HEK293T (cell line): Measurements from ENCODE around the gene RUNDC1.

ENCODE experiments used
- CTCF ChIA-PET: fragments of 350-600 bp; formaldehyde crosslinking; extraction: SDS; loops from one replicate; lab custom pipeline; 2021; ENCODE audit warnings: antibody characterized with exemption, inconsistent platforms; lab: Yijun Ruan, JAX
- POLR2A ChIA-PET: fragments of 350-600 bp; formaldehyde crosslinking; extraction: SDS; loops from one replicate; lab custom pipeline; 2020; ENCODE audit warnings: antibody characterized with exemption, inconsistent platforms; lab: Yijun Ruan, JAX
- DNase-seq: peaks from one replicate; pipeline ENCODE4 v3.0.0; 2012; ENCODE audit warnings: mixed read lengths; ENCODE audit errors: extremely low spot score
- ARNT ChIP-seq: fragments of 450-650 bp; IDR thresholded peaks from 2 replicates; pipeline ENCODE4 v1.6.1; 2017; ENCODE audit warnings: mild to moderate bottlenecking
- BHLHE40 ChIP-seq: fragments of 450-650 bp; IDR thresholded peaks from 2 replicates; pipeline ENCODE4 v1.6.1; 2016; ENCODE audit warnings: mild to moderate bottlenecking, moderate library complexity, borderline replicate concordance
- CTBP1 ChIP-seq: fragments of 450-650 bp; IDR thresholded peaks from 2 replicates; pipeline ENCODE4 v1.6.1; 2016; ENCODE audit warnings: borderline replicate concordance
- FOXA1 ChIP-seq: fragments of 450-650 bp; IDR thresholded peaks from 2 replicates; pipeline ENCODE4 v1.6.1; 2016; ENCODE audit warnings: mild to moderate bottlenecking
- FOXK2 ChIP-seq: fragments of 450-650 bp; IDR thresholded peaks from 2 replicates; pipeline ENCODE4 v1.6.1; 2016; ENCODE audit warnings: mild to moderate bottlenecking
- FOXM1 ChIP-seq: fragments of 450-650 bp; IDR thresholded peaks from 2 replicates; pipeline ENCODE4 v1.6.1; 2017; ENCODE audit warnings: mild to moderate bottlenecking, borderline replicate concordance
- HDGF ChIP-seq: fragments of 450-650 bp; IDR thresholded peaks from 2 replicates; pipeline ENCODE4 v1.6.1; 2017; ENCODE audit warnings: antibody characterized with exemption, borderline replicate concordance
- L3MBTL2 ChIP-seq: fragments of 450-650 bp; conservative IDR thresholded peaks from 2 replicates; pipeline ENCODE4 v1.6.1; 2016; ENCODE audit warnings: mild to moderate bottlenecking
- LEF1 ChIP-seq: fragments of 450-650 bp; IDR thresholded peaks from 2 replicates; pipeline ENCODE4 v1.6.1; 2017; ENCODE audit warnings: mild to moderate bottlenecking, borderline replicate concordance
- NFRKB ChIP-seq: fragments of 450-650 bp; IDR thresholded peaks from 2 replicates; pipeline ENCODE4 v1.6.1; 2016; ENCODE audit warnings: mild to moderate bottlenecking, moderate library complexity
- PKNOX1 ChIP-seq: fragments of 450-650 bp; IDR thresholded peaks from 2 replicates; pipeline ENCODE4 v1.6.1; 2016
- SP1 ChIP-seq: fragments of 450-650 bp; IDR thresholded peaks from 2 replicates; pipeline ENCODE4 v1.6.1; 2017
- SUZ12 ChIP-seq: fragments of 450-650 bp; IDR thresholded peaks from 2 replicates; pipeline ENCODE4 v1.6.1; 2016; ENCODE audit warnings: mild to moderate bottlenecking
- TARDBP ChIP-seq: fragments of 450-650 bp; IDR thresholded peaks from 2 replicates; pipeline ENCODE4 v1.6.1; 2016
- ZNF384 ChIP-seq: fragments of 450-650 bp; IDR thresholded peaks from 2 replicates; pipeline ENCODE4 v1.6.1; 2016

RUNDC1 gene

GRCh38 chr17:42980274-42980765 lies at the start of gene RUNDC1:
Gene RUNDC1 (plus strand): TSS chr17:42980565. CDS start chr17:42980577, 12 bp downstream.
- DNase-seq, result peak; percentile 93
- TF ChIP-seq FOXM1 (no peak), ZNF384 (no peak)
- ChIA-PET POLR2A (interaction anchor here (0.7 to 5.0 kb wide), 3 partner anchors 12 to 18 kb away, joined by 3 to 32 read pairs (median 7); partner anchors contain the start of genes AARSD1 and RPL27), CTCF (interaction anchor here (1.8 kb wide), 1 partner anchor 18 kb away, joined by 9 read pairs; the partner anchor contains the start of gene RPL27)

- no peak for TF ChIP-seq L3MBTL2
- TF ChIP-seq ZNF384, result no peak
- no peak for TF ChIP-seq PKNOX1
- no peak for TF ChIP-seq BHLHE40
- TF ChIP-seq NFRKB, result no peak
- TF ChIP-seq CTBP1, result no peak
- TF ChIP-seq FOXK2, result no peak
- no peak for TF ChIP-seq LEF1
- TF ChIP-seq FOXM1, result no peak
- ChIA-PET POLR2A (interaction anchor here (0.6 to 1.0 kb wide), 3 partner anchors 10 to 431 kb away, joined by 3 to 5 read pairs (median 4); partner anchors contain the start of gene RPL27), CTCF (interaction anchor here (0.6 to 1.6 kb wide), 10 partner anchors 50 to 359 kb away, joined by 3 to 6 read pairs (median 4); partner anchors contain the start of genes AOC2 and RPL27)
- DNase-seq, result peak; percentile 73
These were observed 42.4 kb upstream of the RUNDC1 start for GRCh38 chr17:42937712-42938596.

GRCh38 chr17:42944211-42944610 lies 36.2 kb upstream of the RUNDC1 start:
- ChIA-PET POLR2A (no interaction called here), CTCF (no interaction called here)
- no peak for DNase-seq
- TF ChIP-seq FOXA1 (no peak), SP1 (no peak), CTBP1 (no peak), FOXM1 (no peak), HDGF (no peak), LEF1 (no peak), L3MBTL2 (no peak)

- CTCF ChIA-PET, result no interaction called here
- POLR2A ChIA-PET, result interaction anchor here (0.7 to 1.9 kb wide), 4 partner anchors 18 to 173 kb away, joined by 3 to 7 read pairs (median 5); partner anchors contain the start of genes AARSD1, RPL27 and VPS25
- TF ChIP-seq FOXA1 (no peak), FOXK2 (no peak)
- DNase-seq, result no peak
These were observed 33.6 kb upstream of the RUNDC1 start for GRCh38 chr17:42946812-42947211.

- ChIA-PET POLR2A (interaction anchor here (1.3 kb wide), 1 partner anchor 48 kb away, joined by 3 read pairs; no protein-coding TSS in a partner anchor), CTCF (no interaction called here)
- TF ChIP-seq SUZ12 (no peak), PKNOX1 (no peak), BHLHE40 (no peak), ZNF384 (no peak), ARNT (no peak)
- no peak for DNase-seq
These were observed 30.2 kb upstream of the RUNDC1 start for GRCh38 chr17:42950044-42950783.

- ChIA-PET CTCF (interaction anchor here (0.6 kb wide), 1 partner anchor 354 kb away, joined by 3 read pairs; no protein-coding TSS in a partner anchor), POLR2A (interaction anchor here (1.1 to 1.8 kb wide), 2 partner anchors 10 to 44 kb away, joined by 4 to 5 read pairs; partner anchors contain the start of genes AARSD1 and RPL27)
- DNase-seq, result no peak
These were observed 26.7 kb upstream of the RUNDC1 start for GRCh38 chr17:42953669-42954068.

More at GRCh38 chr17:42953669-42954068, 26.7 kb upstream of the RUNDC1 start:
- no peak for TF ChIP-seq LEF1
- TF ChIP-seq SP1, result no peak
- TF ChIP-seq TARDBP, result no peak
- no peak for TF ChIP-seq FOXM1
- TF ChIP-seq PKNOX1, result no peak
- TF ChIP-seq SUZ12, result no peak
- TF ChIP-seq BHLHE40, result no peak
- no peak for TF ChIP-seq ZNF384
- TF ChIP-seq NFRKB, result no peak
- no peak for TF ChIP-seq FOXK2
